Activated effector memory CD4-positive, alpha-beta T cell treated with Interleukin-2 at 50 U/mL for 16 hours (primary cell): ENCODE results near the gene EZR.
"Not testable (repeated sequence)": the region's sequence is repeated elsewhere in the genome, so short reads cannot be mapped to it uniquely, and the experiment has no call there.

Experiments
- DNase-seq: peaks from one replicate; pipeline ENCODE4 v3.0.0-alpha.2; 2020

The EZR gene

GRCh38 chr6:158840465-158840864 is 21.3 kb upstream of the EZR start:
- DNase-seq, result no peak

GRCh38 chr6:158839796-158840195 is 20.6 kb upstream of the EZR start:
- DNase-seq, result no peak

- not testable (repeated sequence) for DNase-seq
These were observed 19.6 kb upstream of the EZR start for GRCh38 chr6:158838790-158839189.

GRCh38 chr6:158837684-158838625 is 18.8 kb upstream of the EZR start:
- DNase-seq, result no peak

- DNase-seq, result no peak
These were observed 17.6 kb upstream of the EZR start for GRCh38 chr6:158836625-158837311.

GRCh38 chr6:158835616-158836221 is 16.6 kb upstream of the EZR start:
- no peak for DNase-seq

- no peak for DNase-seq
These were observed 15.7 kb upstream of the EZR start for GRCh38 chr6:158834675-158835385.

GRCh38 chr6:158832807-158833206 is 13.6 kb upstream of the EZR start:
- DNase-seq, result not testable (repeated sequence)

- DNase-seq, result no peak
These were observed 12.9 kb upstream of the EZR start for GRCh38 chr6:158832026-158832425.

GRCh38 chr6:158831571-158831970 is 12.4 kb upstream of the EZR start:
- no peak for DNase-seq

GRCh38 chr6:158830736-158831135 is 11.6 kb upstream of the EZR start:
- DNase-seq, result no peak

GRCh38 chr6:158828807-158829206 is 9.6 kb upstream of the EZR start:
- DNase-seq, result no peak

GRCh38 chr6:158826819-158827501 is 7.8 kb upstream of the EZR start:
- no peak for DNase-seq

GRCh38 chr6:158825951-158826306 is 6.8 kb upstream of the EZR start:
- no peak for DNase-seq

- no peak for DNase-seq
These were observed 6.1 kb upstream of the EZR start for GRCh38 chr6:158825038-158825950.

- not testable (repeated sequence) for DNase-seq
These were observed 4.4 kb upstream of the EZR start for GRCh38 chr6:158823616-158824015.

GRCh38 chr6:158819977-158820622 is 932 bp upstream of the EZR start:
- no peak for DNase-seq

GRCh38 chr6:158818581-158819212 is 471 bp downstream of the EZR start:
- DNase-seq, result peak; percentile 53

GRCh38 chr6:158817728-158818580 is 1.2 kb downstream of the EZR start:
- peak; percentile 73 for DNase-seq
